ENCODE results near the gene CDKAL1.

The CDKAL1 gene

GRCh38 chr6:20672038-20672437 is 137.8 kb downstream of the CDKAL1 start:
- no peak for DNase-seq (ENCODE audit: low read depth in 2 of 3, low spot score in 1 of 3)

DNA sequence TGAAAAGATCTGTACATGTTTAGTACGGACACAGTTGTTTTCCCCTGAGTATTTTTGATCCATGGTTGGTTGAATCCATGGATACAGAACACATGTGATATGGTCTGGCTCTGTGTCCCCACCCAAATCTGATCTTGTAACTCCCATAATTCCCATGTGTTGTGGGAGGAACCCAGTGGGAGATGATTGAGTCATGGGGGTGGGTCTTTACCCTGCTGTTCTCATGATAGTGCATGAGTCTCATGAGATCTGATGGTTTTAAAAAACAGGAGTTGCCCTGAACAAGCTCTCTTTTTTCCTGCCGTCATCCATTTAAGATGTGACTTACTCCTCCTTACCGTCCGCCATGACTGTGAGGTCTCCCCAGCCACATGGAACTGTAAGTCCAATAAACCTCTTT is 139.2 kb downstream of the CDKAL1 start:
- DNase-seq (ENCODE audit: low read depth in 2 of 3, low spot score in 1 of 3): no peak

GRCh38 chr6:20674664-20675063 is 140.4 kb downstream of the CDKAL1 start:
- no peak for DNase-seq (ENCODE audit: low read depth in 2 of 3, low spot score in 1 of 3)

DNA sequence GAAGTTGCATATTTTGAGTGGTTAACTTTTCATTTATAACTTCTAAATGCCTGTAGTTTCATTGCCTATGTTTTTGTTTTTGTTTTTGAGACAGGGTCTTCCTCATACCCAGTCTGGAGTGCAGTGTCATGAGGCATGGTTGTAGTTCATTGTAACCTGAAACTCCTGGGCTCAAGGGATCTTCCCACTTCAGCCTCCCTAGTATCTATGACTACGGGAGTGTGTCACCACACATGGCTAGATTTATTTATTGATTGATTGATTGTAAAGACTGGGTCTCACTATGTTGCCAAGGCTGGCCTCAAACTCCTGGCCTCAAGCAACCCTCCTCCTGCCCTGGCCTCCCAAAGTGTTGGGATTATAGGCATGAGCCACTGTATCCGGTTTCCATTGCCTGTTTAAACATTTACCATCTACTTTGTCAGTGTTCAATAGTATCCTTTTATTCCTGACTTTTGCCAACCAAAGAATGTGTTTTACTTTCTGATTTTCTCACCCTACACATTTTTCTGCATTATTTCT is 144.6 kb downstream of the CDKAL1 start:
- no peak for DNase-seq (ENCODE audit: low read depth in 2 of 3, low spot score in 1 of 3)

GRCh38 chr6:20680697-20681165 is 146.5 kb downstream of the CDKAL1 start:
- DNase-seq (ENCODE audit: low read depth in 2 of 3, low spot score in 1 of 3): no peak

DNA sequence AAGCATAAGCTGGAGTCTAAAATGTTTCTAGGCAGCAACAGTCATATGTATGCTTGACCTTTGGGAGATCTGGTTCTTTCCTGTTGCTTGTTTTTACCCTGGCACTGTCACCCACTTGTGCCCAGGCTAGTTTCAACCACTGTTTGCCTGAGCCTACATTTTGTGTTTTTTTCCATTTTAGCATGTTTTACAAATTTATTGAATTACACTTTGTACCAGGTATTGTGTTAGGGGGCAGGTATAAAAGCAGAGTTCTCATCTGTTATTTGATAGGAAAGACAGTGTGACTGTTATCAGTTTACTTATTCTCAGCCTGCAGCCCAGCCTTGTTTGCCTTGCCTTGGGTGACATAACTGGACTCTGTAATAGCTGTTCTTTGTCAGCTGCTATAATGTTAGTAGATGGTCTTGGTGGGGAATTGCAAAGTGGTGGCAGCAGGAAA is 147.0 kb downstream of the CDKAL1 start:
- no peak for DNase-seq (ENCODE audit: low read depth in 2 of 3, low spot score in 1 of 3)

- DNase-seq (ENCODE audit: low read depth in 2 of 3, low spot score in 1 of 3): no peak
Observed at GRCh38 chr6:20684474-20684873, 150.2 kb downstream of the CDKAL1 start.

DNA sequence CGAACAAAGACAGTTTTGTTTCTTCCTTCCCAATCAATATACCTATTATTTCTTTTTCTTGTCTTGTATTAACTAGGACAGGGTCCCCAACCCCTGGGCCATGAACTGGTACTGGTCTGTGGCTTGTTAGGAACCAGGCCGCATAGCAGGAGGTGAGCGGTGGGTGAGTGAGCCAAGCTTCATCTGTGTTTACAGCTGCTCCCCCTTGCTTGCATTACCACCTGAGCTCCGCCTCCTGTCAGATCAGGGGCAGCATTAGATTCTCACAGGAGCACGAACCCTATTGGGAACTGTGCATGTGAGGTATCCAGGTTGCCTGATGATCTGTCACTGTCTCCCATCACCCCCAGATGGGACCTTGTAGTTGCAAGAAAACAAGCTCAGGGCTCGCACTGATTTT is 151.9 kb downstream of the CDKAL1 start:
- DNase-seq (ENCODE audit: low read depth in 2 of 3, low spot score in 1 of 3): no peak

- no peak for DNase-seq (ENCODE audit: low read depth in 2 of 3, low spot score in 1 of 3)
Observed at GRCh38 chr6:20687494-20687893, 153.2 kb downstream of the CDKAL1 start.

DNA sequence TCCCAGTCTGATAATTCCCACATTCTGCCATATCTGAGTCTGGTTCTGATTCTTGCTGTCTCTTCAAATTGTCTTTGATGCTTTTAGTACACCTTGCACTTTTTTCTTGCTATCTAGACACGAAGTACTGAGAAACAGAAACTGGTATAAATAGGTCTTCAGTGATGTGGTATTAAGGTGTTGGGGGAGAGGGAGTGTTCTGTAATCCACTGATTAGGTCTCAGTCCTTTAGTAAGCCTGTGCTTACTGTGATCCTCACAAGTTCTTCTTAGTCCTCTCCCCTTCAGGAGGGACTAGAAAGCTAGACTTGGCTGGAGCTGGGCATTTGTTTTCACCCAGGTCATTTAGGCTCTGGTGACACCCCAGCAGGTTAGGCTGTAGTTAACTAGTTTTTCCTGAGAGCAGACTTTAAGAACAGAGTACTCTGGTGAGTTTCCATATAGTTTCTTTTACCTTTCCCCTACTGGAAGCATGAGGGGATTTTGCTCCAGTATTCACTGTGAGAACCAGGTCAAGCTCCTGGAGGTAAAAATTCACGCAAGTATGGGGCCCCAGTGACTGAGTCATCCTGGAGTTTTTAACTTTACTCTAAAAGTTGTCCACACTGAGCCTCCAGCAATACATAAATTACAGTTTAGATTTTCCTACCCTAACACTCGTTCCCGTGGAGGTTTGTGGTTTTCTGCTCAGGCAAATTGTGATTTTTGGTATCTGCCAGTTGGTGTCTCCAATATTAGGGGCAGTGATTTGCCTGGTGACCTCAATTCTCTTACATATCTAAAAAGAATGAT is 154.6 kb downstream of the CDKAL1 start:
- DNase-seq (ENCODE audit: low read depth in 2 of 3, low spot score in 1 of 3): peak in 1 of 3 donors; percentile 4

DNA sequence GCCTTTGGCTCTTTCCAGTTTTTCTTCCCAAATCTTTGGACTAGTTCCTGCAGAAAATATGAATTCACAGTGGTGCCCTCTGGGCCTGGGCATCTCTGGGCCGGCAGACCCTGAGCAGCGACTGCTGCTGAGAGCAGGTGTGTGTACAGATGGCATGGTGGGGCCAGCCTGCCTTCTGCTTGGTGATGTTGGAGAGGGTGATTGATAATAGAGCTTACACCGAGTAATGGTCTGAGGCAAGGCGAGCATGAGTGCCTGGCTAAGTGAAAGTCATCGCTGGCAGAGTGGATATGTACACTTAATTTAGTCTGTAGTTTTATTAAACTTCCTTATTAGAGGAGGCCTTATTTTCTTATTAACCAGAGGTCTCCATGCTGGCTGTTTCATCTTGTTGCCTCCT is 156.9 kb downstream of the CDKAL1 start:
- DNase-seq (ENCODE audit: low read depth in 2 of 3, low spot score in 1 of 3): no peak

- no peak for DNase-seq (ENCODE audit: low read depth in 2 of 3, low spot score in 1 of 3)
Observed at GRCh38 chr6:20692023-20692422, 157.8 kb downstream of the CDKAL1 start.

GRCh38 chr6:20693466-20694063 is 159.3 kb downstream of the CDKAL1 start:
- DNase-seq (ENCODE audit: low read depth in 2 of 3, low spot score in 1 of 3): no peak

- no peak for DNase-seq (ENCODE audit: low read depth in 2 of 3, low spot score in 1 of 3)
Observed at GRCh38 chr6:20696676-20697075, 162.4 kb downstream of the CDKAL1 start.

DNA sequence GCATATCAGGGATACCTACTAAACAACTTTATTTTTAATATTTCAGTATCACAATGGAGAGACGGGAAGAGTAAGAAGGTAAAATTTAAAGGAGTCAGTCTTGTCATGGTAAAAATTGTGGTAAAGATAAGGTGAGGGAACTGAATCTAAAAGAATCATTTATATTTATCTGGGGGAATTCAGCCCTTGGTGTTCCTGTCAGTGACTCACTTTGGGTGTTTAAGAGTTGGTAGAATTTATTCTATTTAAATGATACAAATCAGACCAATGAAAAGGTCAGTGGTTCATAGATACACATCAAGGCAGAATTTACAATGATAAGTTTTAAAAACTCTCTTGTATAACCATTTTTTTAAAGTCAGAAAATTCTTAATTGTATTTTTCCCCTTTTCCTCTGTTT is 164.4 kb downstream of the CDKAL1 start:
- no peak for DNase-seq (ENCODE audit: low read depth in 2 of 3, low spot score in 1 of 3)

GRCh38 chr6:20699402-20699801 is 165.1 kb downstream of the CDKAL1 start:
- DNase-seq (ENCODE audit: low read depth in 2 of 3, low spot score in 1 of 3): no peak

DNA sequence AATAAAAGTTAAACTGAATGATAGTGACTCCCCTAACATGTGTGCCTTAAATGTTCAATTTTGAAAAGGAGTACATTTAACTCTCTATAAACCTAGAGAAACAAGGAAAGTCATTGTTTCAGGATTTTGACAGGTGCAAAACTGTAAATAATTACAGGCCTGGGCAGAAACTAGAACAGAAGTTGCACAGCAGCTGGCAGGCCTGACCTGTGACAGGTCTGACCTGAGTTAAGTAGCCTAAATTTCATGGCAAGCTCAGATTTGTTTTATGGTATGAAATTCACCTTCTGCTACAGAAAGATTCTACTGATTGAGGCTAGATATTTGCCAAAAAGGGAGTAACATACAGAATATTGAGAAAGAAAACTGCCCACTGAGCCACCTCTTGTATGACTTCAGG is 166.1 kb downstream of the CDKAL1 start:
- DNase-seq (ENCODE audit: low read depth in 2 of 3, low spot score in 1 of 3): no peak

GRCh38 chr6:20702366-20702765 is 168.1 kb downstream of the CDKAL1 start:
- DNase-seq (ENCODE audit: low read depth in 2 of 3, low spot score in 1 of 3): no peak

GRCh38 chr6:20703049-20703448 is 168.8 kb downstream of the CDKAL1 start:
- no peak for DNase-seq (ENCODE audit: low read depth in 2 of 3, low spot score in 1 of 3)

DNA sequence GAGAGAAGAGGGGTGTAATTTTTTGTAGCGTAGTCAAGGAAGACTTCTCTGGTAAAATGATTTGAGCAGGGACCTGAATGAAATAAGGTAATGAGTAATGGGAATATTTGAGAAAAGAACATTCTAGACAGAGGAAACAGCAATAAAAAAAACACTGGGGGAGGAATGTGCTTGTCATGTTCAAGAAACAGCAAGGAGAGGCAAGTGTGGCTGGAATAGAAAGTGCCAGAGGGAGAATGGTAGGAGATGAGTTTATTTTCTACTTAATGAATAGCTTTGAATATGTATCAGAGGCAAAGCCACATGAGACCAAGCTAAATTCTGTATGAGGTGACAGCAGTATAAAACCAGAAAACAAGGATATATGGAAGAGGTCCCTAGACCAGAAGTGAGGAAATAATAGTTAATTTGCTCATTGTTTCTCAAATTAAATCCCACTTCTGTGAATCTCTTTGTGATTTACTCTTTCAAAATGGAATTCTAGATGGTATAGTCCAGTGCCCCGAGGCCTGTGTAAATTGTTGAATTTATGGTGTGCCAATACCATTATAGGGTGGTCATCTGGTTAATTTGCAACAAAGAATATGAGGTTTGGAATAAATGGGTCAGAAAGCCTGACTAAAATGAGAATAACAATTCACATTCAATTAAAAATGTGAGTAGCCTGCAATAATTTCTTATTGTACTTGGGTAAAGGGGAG is 170.2 kb downstream of the CDKAL1 start:
- DNase-seq (ENCODE audit: low read depth in 2 of 3, low spot score in 1 of 3): no peak

DNA sequence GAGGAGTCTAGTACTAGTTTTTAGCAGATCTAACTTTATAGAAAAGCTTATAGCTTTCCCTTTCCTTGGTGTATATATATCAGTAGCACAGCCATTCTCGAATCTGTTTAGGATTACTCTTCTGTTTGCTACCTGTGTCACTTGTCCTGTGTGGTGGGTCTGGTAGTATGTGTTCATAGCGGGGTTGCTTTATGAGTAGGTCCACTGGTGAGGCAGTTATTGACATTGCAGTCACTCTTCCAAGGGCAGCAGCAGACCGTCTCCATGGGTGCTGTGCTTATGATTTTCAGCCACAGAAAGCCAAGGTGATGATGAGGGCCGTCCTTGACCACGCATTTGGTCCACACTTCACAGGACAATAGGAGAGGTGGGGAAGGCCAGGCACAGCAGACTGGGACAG is 171.5 kb downstream of the CDKAL1 start:
- DNase-seq (ENCODE audit: low read depth in 2 of 3, low spot score in 1 of 3): no peak
